Stimulated activated CD4-positive, alpha-beta T cell treated with anti-CD3 and anti-CD28 coated beads, Interleukin-4, amount 100 ng/mL, for 24 hours (primary cell): Measurements from ENCODE around the gene TPRA1.
A peak's percentile ranks its signal among the peaks of the same experiment; 100 is the strongest.

Experiments
- DNase-seq: peaks from one replicate; pipeline ENCODE4 v3.0.0-alpha.2; 2020

TPRA1 gene

DNA sequence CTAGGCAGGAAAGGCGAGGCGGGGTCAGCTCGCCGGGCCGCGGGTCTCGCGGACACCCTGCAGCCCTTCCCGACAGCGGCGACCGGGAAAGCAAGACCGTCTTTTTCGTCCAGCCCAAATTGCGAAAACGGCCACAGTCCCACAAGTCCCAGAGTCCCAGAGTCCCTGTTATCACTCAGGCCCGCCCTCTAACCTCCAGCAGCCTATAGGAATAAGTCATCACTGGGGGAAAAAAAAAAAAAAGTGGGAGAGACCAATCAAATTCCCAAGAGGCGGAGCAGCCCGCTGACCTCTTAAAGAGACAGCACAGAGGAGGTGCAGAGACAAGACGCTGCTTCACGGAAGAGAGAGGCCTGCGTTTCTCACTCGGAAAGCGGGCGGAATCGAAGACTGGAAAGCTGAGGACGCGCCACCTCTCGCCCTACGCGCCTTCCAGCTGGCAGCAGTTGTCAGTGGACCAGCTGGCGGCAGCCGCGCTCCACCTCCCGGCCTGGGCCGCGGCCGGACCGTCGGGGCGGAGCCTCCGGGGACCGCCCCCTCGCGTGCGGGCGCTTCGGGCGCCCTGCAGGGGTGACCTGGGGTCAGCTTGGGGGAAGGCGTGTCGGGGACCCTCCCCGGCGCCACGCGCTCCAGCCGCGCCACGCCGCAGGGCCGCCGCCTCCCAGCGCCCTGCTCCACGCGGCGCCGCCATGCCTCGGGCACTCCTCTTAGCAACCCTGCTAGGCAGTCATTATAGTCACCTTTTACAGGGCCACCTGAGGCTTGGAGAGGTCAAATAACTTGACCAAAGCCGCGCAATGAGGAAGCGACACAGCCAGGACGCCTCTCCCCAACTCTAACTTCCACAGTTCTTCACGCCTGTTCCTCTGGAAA is at the start of gene TPRA1:
Gene TPRA1, minus strand, starts transcription at position 141 of the 873 bp plus-strand sequence. CDS start 10,587 bp downstream, outside the sequence.
- DNase-seq, result peak; percentile 86

DNA sequence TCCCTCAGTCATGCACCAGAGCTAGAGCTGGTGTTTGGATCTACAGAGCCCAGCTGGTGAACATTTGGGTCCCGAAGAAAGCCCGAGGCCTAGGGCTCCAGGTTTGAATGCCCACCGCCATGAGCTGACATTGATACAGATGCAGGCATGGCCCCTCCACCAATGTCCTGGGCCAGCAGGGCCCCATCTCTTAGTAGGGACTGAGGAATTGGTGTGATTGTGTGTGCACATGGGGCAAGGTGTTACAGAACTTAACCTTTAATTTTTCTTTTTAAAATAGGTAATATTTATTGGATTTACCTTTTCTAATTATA is 49.5 kb upstream of the TPRA1 start:
- no peak for DNase-seq

DNA sequence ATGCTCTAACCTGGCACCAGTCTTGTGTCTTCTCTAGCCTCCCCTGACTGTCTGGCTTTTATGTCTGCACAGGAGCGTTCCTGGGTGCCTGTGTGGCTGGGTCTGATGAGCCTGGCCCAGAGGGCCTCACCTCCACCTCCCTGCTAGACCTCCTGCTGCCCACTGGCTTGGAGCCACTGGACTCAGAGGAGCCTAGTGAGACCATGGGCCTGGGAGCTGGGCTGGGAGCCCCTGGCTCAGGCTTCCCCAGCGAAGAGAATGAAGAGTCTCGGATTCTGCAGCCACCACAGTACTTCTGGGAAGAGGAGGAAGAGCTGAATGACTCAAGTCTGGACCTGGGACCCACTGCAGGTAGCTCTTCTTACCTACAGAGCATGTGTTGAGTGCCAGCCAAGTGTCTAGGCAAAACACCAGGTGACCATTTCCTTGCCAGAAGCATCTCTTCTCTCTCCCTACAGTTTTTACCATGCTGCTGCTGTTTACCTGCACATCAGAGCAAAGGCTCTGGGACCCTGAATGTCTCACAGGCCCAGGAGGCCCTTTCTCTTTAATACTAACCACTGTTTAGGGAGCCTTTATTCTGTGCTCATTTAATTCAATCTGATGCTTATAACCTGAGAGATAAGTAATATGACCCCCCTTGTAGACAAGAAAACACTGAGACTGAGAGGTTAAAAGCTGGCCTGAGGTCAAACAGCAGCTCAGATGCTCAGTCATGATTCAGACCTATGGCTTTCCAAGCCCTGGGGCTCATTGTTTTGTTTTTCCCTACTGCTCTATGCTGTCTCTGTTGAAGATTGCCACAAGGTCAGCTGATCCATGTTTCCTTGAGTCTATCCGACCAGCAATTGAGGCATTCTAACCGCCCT is 48.9 kb upstream of the TPRA1 start:
- DNase-seq, result no peak

DNA sequence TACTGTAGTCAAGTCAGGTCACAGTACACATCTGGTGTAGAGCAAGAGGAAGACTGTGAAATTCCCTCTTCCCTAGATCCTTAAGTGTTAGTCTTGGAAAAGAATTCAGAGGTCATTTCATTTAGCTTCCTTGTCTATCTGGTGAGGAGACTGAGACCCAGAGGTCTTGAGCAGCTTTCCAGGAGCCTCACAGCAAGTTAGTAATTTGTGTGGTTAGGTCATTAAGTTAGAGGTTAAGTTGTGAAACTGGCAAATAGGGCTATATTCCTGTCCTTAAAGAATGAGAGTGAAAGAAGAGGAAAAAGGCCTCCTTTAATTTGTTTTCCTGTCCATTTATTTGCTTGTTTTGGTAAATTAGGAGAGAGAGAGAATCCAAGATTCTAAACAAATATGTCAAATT is 47.4 kb upstream of the TPRA1 start:
- no peak for DNase-seq

DNA sequence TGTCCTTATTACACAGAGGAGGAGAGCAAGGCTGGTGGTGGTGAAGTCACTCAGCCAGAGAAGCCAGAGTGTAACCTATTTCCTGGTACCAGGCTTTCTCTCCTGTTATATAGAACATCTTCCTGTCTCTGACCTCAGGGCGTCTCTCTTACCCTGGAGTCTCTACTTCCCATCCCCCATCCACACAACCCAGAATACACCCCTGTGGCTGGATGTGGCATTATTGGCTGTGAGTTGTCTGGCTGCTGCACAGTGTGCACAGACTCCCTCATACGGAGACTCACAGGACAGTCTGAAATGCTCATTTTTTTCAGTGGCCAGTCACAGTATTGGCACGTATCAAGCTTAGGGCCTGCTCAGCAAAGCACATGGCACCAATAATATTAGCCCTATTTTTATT is 47.0 kb upstream of the TPRA1 start:
- no peak for DNase-seq

DNA sequence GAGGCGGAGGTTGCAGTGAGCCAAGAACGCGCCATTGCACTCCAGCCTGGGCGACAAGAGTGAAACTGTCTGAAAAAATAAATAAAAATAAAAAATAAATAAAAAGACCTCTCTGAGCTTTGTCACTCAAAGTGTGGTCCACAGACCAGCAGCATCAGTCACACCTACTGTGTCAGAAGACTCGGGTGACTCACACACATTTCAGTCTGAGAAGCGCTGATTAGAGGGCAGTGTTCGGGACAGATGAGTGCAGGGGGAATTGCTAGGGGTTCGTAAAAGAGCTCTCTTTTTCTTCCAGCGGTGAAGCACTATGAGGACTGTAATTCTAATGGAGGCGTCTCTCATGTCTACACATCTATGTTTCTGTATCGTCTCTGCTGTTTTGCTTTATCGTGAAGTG is 44.1 kb upstream of the TPRA1 start:
- DNase-seq, result no peak

DNA sequence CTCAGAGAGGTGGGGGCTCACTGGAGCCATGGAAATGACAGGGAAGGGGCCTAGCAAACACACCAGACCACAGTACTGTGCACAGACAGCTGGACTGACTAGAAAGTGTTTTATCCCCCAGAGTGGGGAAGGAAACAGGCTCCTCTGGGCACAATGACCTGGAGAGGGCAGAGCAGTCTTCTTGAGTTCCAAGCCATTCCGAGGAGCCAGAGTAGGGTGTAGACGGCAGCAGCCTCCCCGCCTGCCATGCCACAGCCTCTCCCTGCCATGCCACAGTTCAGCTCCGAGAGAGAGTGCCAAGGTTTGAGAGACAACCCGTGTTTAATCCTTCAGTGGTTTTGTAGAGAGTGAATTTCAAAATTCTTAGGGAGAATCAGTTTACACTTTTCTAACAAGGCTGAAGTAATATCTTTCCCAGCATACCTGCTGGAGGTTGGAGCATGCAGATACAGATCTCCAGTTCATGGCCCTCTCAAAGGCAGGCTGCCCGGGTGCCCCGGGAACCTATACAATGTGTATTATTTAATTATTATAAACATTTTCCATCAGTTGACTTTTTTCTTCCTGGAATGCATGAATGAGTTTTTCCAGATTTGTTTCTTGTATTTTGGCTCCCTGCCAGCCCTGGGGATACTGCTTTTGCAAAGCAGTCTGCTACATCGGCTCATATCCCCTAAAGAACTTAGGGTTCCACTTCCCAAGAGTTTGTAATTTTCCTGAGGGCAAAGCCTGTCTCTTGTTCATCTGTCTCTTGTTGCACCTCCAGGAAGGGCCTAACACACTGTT is 41.7 kb upstream of the TPRA1 start:
- no peak for DNase-seq

DNA sequence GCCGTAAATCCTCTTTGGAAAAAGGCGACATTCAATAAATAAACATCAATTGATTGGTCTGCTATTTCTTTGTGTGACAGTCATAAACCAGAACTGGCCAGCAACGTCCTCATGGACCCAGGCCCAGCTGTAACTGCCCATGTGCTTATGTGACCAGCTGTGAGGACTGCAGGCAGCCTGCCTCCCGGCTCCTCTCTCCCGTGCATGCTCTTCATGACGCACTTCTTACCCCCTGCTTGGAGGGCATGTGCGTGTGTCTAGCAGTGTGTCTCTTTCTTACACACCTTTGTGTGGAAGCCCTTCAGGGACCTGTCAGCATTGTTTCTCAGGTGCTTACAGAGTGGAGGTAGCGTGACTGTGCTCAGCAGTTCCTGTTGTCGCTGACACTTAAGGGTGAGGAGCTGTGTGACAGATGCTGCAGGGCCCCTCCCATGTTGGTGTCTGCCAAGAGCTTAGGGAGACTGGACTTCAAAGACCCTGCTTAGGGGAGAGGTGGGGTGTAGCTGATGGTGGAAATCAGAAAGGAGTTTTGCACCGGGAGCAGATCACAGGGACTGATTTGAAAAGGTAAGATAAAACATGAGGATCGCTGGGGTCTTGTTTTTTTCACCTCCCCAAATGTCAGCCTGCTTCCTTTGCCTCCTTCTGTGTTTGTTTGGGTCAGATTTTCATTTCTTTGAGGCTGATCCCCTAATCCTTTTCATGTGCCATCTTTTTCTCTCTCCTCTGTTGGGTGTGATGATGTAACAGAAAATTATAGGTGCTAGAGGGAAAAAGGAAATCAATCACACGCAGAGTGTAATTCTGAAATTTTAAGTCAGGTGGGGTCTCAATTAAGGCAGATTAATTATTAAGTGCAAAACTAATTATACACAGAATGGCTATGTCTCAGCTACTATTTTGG is 40.5 kb upstream of the TPRA1 start:
- DNase-seq, result no peak

DNA sequence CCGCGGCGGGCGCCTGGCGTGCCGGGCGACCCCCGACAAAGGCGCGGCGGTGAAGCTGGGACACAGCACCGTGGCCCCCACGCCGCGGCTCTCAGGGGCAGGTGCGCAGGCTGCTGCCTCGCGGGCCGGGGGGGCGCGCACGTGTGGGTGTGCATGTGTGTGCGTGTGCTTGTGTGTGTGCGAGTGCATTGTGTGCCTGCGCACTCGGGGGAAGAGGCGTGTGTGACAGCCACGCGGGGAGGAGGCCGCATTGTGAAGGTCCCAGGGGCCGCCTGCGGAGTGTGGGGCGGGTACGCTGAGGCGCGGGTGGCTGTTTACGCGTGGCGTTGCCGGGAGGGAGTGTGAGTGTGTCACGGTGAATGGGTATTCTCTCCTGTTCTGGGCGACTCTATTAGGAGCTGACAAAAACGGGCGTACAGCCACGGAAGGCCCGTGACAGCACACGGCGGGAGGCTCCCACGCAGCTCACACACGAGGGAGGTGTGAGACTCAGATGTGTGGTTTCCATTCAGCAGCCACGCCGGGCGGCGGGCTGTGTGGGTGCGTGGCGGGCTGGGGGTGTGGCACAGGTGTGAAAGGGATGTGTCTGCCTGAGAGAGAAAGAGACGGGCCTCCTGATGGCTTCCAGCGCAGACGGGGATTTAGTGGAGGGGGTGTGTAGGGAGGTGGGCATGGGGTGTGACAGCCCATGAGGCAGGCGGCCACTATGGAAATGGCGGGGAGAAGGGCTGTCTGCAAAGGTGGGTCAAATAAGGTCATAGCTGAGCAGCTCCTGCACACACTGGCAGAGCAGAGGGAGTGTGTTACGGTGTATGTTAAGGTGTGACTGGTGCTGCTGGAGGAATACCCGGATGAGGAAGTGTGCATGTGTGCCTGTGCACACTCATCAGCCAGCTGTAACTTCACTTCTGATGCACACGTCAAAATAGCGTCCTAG is 39.2 kb upstream of the TPRA1 start:
- peak; percentile 44 for DNase-seq

DNA sequence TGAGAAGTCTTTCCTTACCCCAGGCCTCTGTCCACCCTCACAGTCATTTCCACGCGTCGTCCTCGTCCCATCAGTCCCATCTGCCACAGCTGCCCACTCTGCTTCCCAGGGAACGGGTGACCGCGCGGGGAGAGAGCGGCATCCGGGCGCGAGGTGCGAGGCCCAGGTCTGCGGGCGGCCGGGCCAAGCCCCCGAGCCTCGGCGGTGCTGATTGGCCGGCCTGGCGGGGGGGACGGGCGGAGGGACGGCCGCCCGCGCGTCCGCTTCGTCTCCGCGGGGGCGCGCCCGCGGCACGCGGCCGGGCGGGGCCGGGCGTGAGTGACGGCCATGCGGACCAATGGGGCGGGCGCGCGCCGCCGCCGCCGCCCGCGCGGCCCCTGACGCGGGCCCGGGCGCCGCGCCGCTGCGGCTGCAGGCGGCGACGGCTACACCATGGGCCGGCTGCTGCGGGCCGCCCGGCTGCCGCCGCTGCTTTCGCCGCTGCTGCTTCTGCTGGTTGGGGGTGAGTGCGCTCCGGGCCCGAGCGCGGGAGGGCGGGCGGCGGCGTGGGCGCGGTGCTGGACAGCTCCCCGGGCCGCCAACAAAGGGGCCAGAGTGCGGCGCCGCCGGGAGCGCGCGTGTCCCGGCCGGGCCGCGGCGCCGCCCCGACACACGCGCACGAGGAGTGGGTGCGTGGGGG is 38.4 kb upstream of the TPRA1 start, which contains the start of gene PODXL2:
Gene PODXL2, plus strand, starts transcription at position 398 of the 679 bp plus-strand sequence. Its CDS starts 35 bp downstream, at position 433.
- DNase-seq, result peak; percentile 11

DNA sequence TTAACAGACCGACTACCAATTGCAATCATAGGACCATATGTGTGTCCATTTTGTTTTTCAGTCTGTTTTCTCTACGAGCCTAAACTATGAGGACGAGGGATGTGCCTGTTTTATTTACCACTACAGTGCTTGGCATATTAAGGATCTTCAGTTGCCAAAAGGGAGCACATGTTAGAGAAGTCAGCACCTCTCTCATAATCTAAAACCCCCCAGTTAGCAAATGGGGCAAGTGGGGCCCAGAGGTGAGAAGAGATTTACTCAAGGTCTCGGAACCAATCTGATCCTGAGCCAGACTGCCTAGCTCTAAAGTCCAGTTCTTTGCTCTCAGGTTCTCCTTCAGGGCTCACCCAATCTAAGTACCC is 37.9 kb upstream of the TPRA1 start:
- DNase-seq, result no peak

DNA sequence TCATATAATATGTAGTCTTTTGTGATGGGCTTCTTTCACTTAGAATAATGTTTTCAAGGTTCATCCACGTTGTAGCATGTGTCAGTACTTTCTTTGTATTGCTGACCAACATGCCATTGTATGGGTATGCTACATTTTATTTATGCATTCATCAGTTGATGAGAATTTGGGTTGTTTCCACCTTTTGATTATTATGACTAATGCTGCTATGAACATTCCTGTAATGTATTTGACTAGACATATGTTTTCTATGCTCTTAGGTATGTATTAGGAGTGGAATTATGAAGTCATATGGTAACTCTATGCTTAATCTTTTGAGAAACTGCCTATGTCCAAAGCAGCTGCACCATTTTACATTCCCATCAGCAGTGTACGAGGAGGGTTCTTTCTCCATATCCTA is 35.3 kb upstream of the TPRA1 start:
- DNase-seq, result no peak

DNA sequence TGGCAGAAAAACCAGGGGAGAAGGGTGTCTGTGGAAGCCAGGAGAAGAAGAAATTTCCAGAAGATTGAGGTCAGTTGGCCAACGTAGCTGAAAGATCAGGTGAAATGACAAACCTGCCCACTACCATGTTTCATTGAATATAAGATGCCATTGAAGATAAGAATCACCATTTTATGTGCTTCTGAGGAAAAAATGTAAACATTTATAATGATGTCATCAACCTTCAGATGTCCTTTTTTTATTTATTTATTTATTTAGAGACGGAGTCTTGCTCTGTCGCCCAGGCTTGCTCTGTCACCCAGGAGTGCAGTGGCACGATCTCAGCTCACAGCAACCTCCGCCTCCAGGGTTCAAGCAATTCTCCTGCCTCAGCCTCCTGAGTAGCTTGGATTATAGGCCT is 33.5 kb upstream of the TPRA1 start:
- DNase-seq, result no peak

DNA sequence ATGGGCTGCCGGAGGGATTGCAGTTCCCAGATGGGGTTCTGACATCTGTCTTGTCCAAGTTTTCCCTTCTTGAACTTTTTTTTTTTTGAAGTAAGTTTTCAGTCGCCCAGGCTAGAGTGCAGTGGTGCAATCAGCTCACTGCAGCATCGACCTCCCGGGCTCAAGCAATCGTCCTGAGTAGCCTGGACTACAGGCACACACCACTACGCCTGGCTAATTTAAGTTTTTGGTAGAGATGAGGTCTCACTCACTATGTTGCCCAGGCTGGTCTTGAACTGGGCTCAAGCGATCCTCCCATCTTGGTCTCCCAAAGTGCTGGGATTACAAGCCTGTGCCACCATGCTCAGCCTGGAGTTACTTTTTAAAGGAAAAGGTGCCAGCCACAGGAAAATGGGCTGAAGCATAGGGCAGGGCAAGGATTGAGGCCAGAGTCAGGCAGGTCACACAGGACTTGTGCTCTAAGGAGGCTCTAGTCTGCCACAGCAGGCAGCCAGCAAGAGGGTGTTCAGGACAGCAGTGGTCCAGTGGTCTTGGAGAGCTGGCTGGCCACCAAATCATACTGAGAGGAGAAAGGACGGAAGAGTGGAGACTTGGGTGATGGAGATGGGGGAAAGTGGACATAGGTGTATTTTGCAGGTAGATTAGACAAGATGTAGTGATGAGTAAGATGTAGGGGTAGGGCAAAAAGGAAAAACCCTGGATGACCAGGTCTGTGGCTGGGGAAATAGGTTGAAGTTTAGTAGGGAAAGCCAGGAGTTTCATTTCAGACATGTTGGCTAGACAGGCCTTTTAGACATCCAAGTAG is 32.4 kb upstream of the TPRA1 start:
- DNase-seq, result no peak

DNA sequence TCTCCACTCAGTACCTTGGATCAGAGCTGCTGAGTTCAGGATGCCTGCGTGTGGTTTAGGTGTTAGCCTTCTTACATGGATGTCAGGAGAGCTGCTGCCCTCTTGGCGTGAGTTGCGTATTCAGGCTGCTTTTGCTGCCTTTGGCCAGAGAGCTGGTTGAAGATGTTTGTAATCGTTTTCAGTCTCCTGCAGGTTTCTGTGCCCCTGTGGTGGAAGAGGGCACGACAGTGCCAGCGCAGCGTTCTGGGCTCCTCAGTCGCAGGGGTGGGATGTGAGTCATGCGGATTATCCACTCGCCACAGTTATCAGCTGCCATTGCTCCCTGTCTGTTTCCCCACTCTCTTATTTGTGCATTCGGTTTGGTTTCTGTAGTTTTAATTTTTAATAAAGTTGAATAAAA is 31.5 kb upstream of the TPRA1 start:
- no peak for DNase-seq

DNA sequence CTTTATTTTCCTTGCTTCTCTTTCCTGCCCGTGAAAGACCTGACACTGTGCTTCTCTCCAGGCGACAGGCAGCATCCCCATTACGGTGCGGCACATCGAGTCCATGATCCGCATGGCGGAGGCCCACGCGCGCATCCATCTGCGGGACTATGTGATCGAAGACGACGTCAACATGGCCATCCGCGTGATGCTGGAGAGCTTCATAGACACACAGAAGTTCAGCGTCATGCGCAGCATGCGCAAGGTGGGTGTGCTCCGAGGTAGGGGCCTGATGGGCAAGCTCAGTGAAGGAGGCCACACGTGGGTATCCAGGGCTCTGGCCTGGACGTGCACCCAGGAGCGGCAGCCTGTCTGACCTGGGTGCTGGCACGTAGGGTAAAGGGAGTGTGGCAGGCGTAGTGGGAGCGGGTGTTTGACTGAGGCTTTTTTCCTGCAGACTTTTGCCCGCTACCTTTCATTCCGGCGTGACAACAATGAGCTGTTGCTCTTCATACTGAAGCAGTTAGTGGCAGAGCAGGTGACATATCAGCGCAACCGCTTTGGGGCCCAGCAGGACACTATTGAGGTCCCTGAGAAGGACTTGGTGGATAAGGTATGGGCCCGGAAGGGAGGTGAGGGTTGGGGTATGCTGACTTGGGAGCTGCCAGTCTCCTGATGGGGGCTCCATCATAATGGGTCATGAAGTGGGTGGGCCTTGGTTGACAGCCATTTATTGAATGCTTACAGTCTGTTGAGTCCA is 30.3 kb upstream of the TPRA1 start:
- no peak for DNase-seq

DNA sequence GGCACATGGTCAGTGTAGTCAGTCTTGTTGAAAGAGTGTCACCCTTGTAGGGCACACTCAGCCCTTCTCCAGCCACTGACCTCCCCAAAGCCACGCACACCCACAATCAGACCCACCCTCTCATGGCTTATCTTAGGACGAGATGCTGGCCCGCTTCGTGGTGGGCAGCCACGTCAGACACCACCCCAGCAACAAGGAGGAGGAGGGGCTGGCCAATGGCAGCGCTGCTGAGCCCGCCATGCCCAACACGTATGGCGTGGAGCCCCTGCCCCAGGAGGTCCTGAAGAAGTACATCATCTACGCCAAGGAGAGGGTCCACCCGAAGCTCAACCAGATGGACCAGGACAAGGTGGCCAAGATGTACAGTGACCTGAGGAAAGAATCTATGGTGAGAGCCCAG is 28.4 kb upstream of the TPRA1 start:
- no peak for DNase-seq

DNA sequence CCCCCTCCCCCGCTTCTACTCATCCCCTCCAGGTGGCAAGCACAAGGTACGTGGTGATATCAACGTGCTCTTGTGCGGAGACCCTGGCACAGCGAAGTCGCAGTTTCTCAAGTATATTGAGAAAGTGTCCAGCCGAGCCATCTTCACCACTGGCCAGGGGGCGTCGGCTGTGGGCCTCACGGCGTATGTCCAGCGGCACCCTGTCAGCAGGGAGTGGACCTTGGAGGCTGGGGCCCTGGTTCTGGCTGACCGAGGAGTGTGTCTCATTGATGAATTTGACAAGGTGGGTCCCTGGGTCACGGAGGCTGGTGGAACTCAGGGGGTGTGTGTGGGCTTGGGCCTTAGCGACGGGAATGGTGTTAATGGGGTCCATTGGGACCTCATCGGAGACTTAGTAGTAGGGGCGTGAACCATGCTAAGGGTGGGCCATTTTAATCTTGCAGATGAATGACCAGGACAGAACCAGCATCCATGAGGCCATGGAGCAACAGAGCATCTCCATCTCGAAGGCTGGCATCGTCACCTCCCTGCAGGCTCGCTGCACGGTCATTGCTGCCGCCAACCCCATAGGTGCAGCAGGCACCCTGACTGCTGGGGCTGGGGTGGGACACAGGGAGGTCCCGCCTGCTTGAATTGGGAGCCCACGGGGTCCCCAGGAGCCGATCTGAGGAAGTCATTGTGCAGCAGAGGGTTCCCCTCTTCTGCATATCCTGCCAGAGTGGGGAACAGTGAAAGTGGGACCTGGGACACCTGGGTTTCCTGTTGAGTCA is 26.5 kb upstream of the TPRA1 start:
- DNase-seq, result no peak
